ENCODE results near the gene CEP162.
A peak's percentile ranks its signal among the peaks of the same experiment; 100 is the strongest.
"Not testable (repeated sequence)": the region's sequence is repeated elsewhere in the genome, so short reads cannot be mapped to it uniquely, and the experiment has no call there.

Gene CEP162

DNA sequence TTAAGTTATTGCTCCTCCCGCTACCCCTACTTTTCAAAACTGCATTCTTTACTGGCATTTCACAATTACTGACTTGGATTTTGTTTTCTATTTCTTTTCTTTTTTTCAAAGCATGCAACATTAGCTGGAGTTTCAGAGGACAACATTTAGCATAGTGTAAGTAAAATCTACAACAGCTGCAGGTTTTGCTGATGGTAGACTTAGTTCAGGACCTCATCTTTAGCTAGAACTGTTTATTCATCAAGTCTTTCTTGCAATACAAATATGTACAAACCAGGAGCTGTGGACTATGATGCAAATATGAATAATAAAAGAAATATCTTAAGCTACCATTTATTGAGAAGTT is 728 bp upstream of the CEP162 start:
- Histone ChIP-seq H3F3A (ENCODE audit: insufficient read depth) (no peaks in the 10 kb centered on the region), H4K20me1 (ENCODE audit: low read depth, low read length) (no peaks in the 10 kb centered on the region), H3K9me3 (ENCODE audit: insufficient read depth, low read length) (no peaks in the 10 kb centered on the region), H3K4me3 (ENCODE audit: insufficient read depth, low read length, poor library complexity, severe bottlenecking) (peak overlapping the region; percentile 93), H3K27me3 (ENCODE audit: low read length) (no peaks in the 10 kb centered on the region), H3K79me2 (ENCODE audit: insufficient read depth, low read length) (0 out of 2 replicates have a peak, but pooled peaks cover 3% of the 10 kb centered on the region), H3K36me3 (ENCODE audit: low read length) (no peaks in the 10 kb centered on the region), H3K4me2 (ENCODE audit: low read depth, low read length, poor library complexity, severe bottlenecking) (peak overlapping the region; percentile 85), H3K27ac (ENCODE audit: low read depth, low read length) (peak overlapping the region; percentile 54; the same call in 1 of the 2 replicates), H3K9me2 (replicated peaks; ENCODE audit: insufficient read depth, low read length) (no peaks in the 10 kb centered on the region), H3K9ac (ENCODE audit: low read length) (peak overlapping the region; percentile 63), H2AFZ (ENCODE audit: low read depth, low read length, severe bottlenecking) (peak overlapping the region; percentile 96)
- no peak for TF ChIP-seq CTCF (IDR thresholded peaks at IDR 0.05; ENCODE audit: insufficient read depth, low read length, poor library complexity, severe bottlenecking)
- TF ChIP-seq EZH2phosphoT487 (conservative IDR thresholded peaks at IDR 0.05; ENCODE audit: low read length): no peak

DNA sequence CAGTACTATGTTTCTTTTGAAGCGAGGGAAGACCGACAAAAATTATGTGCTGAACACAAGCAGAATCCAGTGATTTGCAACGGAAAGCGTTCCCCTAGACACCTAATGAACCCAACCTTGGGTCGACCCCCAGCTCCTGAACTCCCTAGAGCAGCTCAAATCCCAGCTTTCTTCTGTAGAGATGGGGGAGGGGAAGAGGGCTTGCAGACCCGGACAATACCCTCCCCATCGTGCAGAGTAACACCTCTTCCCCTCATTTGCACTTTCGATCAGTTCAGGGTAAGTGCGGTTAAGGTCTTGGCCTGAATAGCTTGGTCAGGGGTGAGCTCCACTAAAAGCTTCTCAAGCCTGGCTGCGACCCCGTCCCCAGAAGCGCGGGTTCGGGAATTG is 404 bp downstream of the CEP162 start:
- Histone ChIP-seq H3K4me3 (ENCODE audit: insufficient read depth, low read length, poor library complexity, severe bottlenecking) (peak overlapping the region; percentile 93), H3K27ac (ENCODE audit: low read depth, low read length) (no peak overlapping the region), H3F3A (ENCODE audit: insufficient read depth) (no peaks in the 10 kb centered on the region), H4K20me1 (ENCODE audit: low read depth, low read length) (no peaks in the 10 kb centered on the region), H3K27me3 (ENCODE audit: low read length) (no peaks in the 10 kb centered on the region), H3K9me2 (replicated peaks; ENCODE audit: insufficient read depth, low read length) (no peaks in the 10 kb centered on the region), H3K36me3 (ENCODE audit: low read length) (no peaks in the 10 kb centered on the region), H3K4me2 (ENCODE audit: low read depth, low read length, poor library complexity, severe bottlenecking) (peak overlapping the region; percentile 85), H3K9me3 (ENCODE audit: insufficient read depth, low read length) (no peaks in the 10 kb centered on the region), H3K79me2 (ENCODE audit: insufficient read depth, low read length) (0 out of 2 replicates have a peak, but pooled peaks cover 3% of the 10 kb centered on the region), H2AFZ (ENCODE audit: low read depth, low read length, severe bottlenecking) (peak overlapping the region; percentile 96), H3K9ac (ENCODE audit: low read length) (peak overlapping the region; percentile 63)
- no peak for TF ChIP-seq CTCF (IDR thresholded peaks at IDR 0.05; ENCODE audit: insufficient read depth, low read length, poor library complexity, severe bottlenecking)
- TF ChIP-seq EZH2phosphoT487 (conservative IDR thresholded peaks at IDR 0.05; ENCODE audit: low read length): no peak

- no peak overlapping the region for H3K9ac ChIP-seq (ENCODE audit: low read length)
- H3K4me2 ChIP-seq (ENCODE audit: low read depth, low read length, poor library complexity, severe bottlenecking): no peak overlapping the region
- no peaks in the 10 kb centered on the region for H3K36me3 ChIP-seq (ENCODE audit: low read length)
- H4K20me1 ChIP-seq (ENCODE audit: low read depth, low read length): no peaks in the 10 kb centered on the region
- H3K27me3 ChIP-seq (ENCODE audit: low read length): no peaks in the 10 kb centered on the region
- H3F3A ChIP-seq (ENCODE audit: insufficient read depth): no peaks in the 10 kb centered on the region
- TF ChIP-seq CTCF (IDR thresholded peaks at IDR 0.05; ENCODE audit: insufficient read depth, low read length, poor library complexity, severe bottlenecking) (no peak), EZH2phosphoT487 (conservative IDR thresholded peaks at IDR 0.05; ENCODE audit: low read length) (no peak)
- H3K9me3 ChIP-seq (ENCODE audit: insufficient read depth, low read length): no peaks in the 10 kb centered on the region
- H2AFZ ChIP-seq (ENCODE audit: low read depth, low read length, severe bottlenecking): no peak overlapping the region
- H3K9me2 ChIP-seq (replicated peaks; ENCODE audit: insufficient read depth, low read length): no peaks in the 10 kb centered on the region
- no peak overlapping the region for H3K27ac ChIP-seq (ENCODE audit: low read depth, low read length)
- H3K79me2 ChIP-seq (ENCODE audit: insufficient read depth, low read length): 0 out of 2 replicates have a peak, but pooled peaks cover 3% of the 10 kb centered on the region
- no peak overlapping the region for H3K4me3 ChIP-seq (ENCODE audit: insufficient read depth, low read length, poor library complexity, severe bottlenecking)
Measured at GRCh38 chr6:84224251-84224650, 3.2 kb downstream of the CEP162 start.

DNA sequence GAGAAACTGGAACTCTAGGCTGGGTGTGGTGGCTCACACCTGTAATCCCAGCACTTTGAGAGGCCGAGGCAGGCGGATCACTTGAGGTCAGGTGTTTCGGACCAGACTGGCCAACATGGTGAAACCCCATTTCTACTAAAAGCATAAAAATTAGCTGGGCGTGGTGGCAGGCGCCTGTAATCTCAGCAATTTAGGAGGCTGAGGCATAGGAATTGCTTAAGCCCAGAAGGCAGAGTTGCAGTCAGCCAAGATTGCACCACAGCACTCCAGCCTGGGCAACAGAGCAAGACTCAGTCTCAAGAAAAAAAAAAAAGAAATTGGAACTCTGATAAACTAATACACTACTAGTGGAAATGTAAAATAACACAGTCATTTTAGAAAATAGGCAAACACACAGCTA is 3.8 kb downstream of the CEP162 start:
- not testable (repeated sequence) for H3K9me3 ChIP-seq (ENCODE audit: insufficient read depth, low read length); H3F3A ChIP-seq (ENCODE audit: insufficient read depth); H4K20me1 ChIP-seq (ENCODE audit: low read depth, low read length); H3K27ac ChIP-seq (ENCODE audit: low read depth, low read length); H3K36me3 ChIP-seq (ENCODE audit: low read length); H3K9ac ChIP-seq (ENCODE audit: low read length); H3K4me3 ChIP-seq (ENCODE audit: insufficient read depth, low read length, poor library complexity, severe bottlenecking); H3K9me2 ChIP-seq (replicated peaks; ENCODE audit: insufficient read depth, low read length); H3K27me3 ChIP-seq (ENCODE audit: low read length); H3K4me2 ChIP-seq (ENCODE audit: low read depth, low read length, poor library complexity, severe bottlenecking); H3K79me2 ChIP-seq (ENCODE audit: insufficient read depth, low read length); H2AFZ ChIP-seq (ENCODE audit: low read depth, low read length, severe bottlenecking)
